GM19193 (cell line): ENCODE results near the gene MRPL45.

Source experiments
- POLR2A ChIP-seq: IDR thresholded peaks from 4 replicates; pipeline ENCODE4 v1.6.1; 2011; ENCODE audit not compliant: insufficient read depth, insufficient read length; ENCODE audit errors: extremely low read depth

MRPL45 gene

GRCh38 chr17:38349097-38349730 lies 52.2 kb downstream of the MRPL45 start:
- no peak for TF ChIP-seq POLR2A

DNA sequence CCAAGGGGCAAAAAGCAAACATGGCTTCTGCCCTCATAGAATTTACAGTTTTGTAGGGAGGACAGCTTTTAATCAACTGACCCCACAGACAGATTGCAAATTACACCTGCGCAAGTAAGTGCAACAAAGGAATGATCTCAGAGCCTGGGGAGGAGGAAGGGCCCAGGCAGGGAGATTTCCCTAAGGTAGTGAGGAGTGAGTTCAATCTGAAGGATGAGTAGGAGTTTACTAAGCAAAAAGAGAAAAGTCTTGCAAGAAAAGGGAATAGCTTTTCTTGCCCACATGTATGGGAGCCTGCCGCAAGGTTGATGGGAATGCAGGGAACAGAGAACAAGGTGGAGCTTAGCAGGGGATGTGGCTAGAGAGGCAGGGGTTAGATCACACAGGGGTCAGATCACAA lies 53.1 kb downstream of the MRPL45 start:
- no peak for TF ChIP-seq POLR2A

- peak; percentile 88 for TF ChIP-seq POLR2A
Measured at GRCh38 chr17:38351412-38352222, 54.6 kb downstream of the MRPL45 start, which contains the start of gene SOCS7. Gene SOCS7, plus strand, starts transcription at chr17:38351844. Its CDS starts 209 bp downstream, at chr17:38352053.

GRCh38 chr17:38352245-38353085 lies 55.5 kb downstream of the MRPL45 start:
- TF ChIP-seq POLR2A = no peak

DNA sequence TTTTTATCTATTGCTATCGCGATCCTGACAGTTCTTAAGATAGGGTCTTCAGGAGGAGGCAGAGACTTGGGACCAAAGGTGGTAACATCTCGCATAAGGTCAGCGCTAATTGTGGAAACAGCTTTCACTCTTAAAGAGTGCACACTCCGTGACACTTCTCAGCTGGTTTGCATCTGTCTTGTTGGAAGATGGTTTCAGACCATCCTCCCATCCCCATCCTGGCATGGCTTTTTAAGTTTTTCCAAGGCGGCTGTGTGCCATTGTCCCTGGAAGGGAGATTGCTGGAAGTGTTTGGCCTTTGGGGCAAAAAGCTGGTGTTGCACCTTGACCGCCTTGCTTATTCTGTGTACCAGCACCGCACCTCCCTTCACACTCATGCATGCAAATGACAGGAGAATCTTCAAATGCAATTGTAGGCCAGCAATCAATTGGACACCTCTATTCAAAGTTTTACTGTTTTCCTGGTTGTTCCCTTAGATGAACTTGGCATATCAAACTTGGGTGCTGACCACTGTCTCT lies 56.2 kb downstream of the MRPL45 start:
- TF ChIP-seq POLR2A = no peak

- no peak for TF ChIP-seq POLR2A
Measured at GRCh38 chr17:38353668-38354067, 56.7 kb downstream of the MRPL45 start.

GRCh38 chr17:38354466-38354865 lies 57.5 kb downstream of the MRPL45 start:
- no peak for TF ChIP-seq POLR2A

DNA sequence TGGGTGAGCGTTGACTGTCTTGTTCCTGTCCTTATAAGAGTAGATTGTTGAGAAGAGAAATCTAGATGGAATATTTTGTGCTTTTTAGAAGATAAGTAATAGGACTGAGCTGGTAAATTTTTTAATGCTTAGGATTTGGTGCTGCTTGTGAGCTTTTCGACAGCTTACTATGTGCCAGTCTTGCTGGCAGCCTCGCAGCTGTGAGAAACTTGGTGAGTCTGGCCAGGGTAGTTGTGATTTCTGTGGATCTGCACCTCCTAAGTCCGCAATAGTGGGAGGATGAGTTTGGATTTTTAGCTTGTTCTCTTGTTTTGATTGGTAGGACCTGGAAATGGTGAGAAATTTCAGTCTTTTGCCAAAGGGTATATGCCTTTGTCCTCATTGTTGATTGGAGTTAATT lies 58.3 kb downstream of the MRPL45 start:
- no peak for TF ChIP-seq POLR2A

- no peak for TF ChIP-seq POLR2A
Measured at GRCh38 chr17:38357486-38358123, 60.6 kb downstream of the MRPL45 start.

DNA sequence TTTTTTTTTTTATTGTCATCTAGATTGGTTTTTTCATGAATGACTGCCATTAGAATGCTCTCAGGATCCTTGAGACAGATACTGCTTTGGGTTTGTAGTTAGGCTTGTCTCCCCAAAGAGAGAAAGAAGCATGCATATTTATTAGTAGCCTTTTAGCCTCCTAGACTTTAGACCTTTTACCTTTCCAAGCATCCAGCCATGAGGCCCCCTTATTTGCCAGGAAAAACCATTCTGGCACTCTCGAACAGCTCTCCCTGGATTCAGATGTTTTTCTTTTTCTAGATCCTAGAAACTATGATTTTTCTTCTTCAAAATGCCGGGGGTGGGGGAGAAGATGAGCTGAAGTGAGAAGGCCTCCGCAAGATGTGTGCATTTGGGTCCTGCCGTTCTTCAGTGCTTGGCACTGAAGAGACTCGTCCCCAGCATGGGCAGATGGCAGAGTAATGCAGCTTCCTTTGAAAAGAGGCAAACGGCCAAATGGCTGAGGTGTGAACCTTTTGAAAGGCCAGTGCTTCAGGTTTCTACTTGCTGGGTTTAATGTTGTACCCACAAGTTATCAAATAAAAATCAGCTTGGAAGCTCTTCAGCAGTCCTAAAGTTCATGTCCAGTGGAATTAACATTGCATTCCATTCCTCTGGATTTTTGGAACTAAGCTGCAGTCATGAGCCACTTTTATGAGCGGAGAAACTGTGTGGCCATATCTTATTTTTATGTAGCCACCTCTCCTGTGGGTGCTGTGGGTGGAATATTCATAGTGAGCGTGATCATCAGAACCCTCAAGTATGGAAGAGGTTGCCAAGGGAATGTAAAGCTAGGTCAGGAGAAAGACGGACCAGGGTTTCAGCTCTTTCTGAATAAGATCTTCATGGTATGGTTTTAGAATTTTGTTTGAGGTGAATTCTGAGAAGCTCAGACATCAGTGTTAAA lies 61.9 kb downstream of the MRPL45 start:
- no peak for TF ChIP-seq POLR2A

DNA sequence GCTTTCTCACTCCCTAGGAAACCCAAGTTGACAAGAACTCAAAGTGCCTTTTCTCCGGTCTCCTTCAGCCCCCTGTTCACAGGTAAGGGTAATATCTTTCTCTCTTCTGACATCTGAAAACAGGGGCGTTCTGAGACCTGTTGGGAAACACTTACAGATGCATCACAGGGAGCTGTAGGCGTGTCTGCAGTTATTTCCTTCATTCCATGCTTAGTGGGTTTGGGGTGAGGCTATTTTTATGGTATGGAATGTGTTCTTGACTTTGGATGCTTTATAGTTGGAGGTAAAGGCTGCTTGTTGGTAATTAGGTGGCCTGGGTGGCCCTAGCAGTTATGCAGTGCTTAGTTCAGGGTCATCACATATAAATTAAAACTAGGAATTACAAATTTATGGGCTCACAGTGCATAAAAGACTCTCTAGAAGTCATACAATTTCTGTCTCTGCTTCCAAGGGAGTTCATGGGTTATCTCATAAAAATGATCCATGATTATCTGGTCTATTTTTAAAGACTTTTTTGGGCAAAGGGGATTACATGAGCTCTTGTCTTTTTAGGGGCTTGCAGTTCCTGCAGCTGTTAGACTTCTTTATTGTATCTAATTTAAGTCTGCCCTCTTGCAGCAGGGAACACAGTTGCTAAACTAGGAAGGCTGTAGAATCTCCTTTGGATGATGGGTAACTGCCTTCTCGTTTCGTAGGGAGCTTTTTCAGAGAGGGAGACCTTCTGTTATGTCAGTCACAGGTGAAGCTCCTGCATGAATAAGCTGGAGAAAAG lies 64.9 kb downstream of the MRPL45 start:
- no peak for TF ChIP-seq POLR2A

DNA sequence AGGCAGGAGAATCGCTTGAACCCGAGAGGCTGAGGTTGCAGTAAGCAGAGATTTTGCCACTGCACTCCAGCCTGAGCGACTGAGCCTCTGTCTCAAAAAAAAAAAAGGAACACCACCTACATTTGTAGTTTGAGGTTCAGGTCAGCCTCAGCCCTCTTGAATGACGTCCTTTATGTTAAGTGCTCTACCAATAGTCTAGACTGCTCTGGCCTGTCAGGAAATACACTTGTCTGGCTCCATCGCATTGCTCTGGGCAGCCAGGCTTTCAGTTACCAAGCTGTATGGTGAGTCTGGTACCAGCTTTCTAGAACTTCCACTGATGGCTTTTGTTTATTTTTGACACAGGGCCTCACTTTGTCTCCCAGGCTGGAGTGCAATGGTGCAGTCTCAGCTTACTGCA lies 66.0 kb downstream of the MRPL45 start:
- TF ChIP-seq POLR2A = no peak

DNA sequence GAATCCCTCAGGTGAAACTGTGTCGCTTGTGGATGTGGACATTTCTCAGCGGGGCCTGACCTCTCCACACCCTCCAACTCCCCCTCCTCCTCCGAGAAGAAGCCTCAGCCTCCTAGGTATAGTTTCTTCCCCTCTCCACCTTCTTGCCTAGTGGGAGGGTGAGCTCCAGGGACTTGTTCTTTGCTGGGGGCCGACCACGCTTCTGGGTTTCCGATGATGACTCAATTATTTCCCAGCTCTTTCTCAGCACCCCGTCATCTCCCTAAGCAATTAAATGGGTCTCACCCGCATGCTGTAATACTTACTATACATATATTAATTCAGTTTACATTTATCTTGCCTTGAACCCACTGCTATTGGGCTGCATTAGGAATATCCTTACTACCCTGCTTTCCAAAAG lies 67.8 kb downstream of the MRPL45 start:
- no peak for TF ChIP-seq POLR2A
